B cell (primary cell): ENCODE data around the gene SLC25A13. TPM values are rescaled to one million over a fixed set of nuclear protein-coding genes. Genes with fewer than 3 reads are reported as not detected.

Experiments
- ATAC-seq: fragments of 200-7000 bp; cut with Tn5 transposase; one replicate; pipeline ENCODE4 v1.10.0; 2021; ENCODE audit warnings: low read depth, mild to moderate bottlenecking, moderate number of reproducible peaks, moderate library complexity
- CTCF ChIA-PET: fragments of 350-600 bp; sonication (Branson Sonifier 250); formaldehyde crosslinking; loops from one replicate; lab custom pipeline; 2021; ENCODE audit warnings: antibody characterized with exemption, inconsistent platforms; lab: Charles Lee
- POLR2A ChIA-PET: fragments of 350-600 bp; sonication (Branson Sonifier 250); formaldehyde crosslinking; loops from one replicate; lab custom pipeline; 2021; ENCODE audit warnings: antibody characterized with exemption; lab: Charles Lee
- DNase-seq: peaks from one replicate; pipeline ENCODE4 v3.0.0; 2013
- H2AFZ ChIP-seq: 2 replicates; pipeline ENCODE4 v1.6.1; 2012; ENCODE audit warnings: mild to moderate bottlenecking, low read depth, low read length; ENCODE audit not compliant: insufficient read depth, poor library complexity, severe bottlenecking
- H3K27ac ChIP-seq, 2 donors: 1 replicate in 1 of 2; 2 replicates in 1 of 2; pipeline ENCODE4 v1.5.1; 2012 to 2013; ENCODE audit warnings: low read length in 2 of 2, mild to moderate bottlenecking in 2 of 2, moderate library complexity in 1 of 2
- H3K27me3 ChIP-seq, 4 experiments: fragments of 200-600 bp in 1 of 4; sonication (generic) in 1 of 4; replicated peaks in 1 of 4; 1 replicate in 2 of 4; 2 replicates in 2 of 4; pipeline versions ENCODE4 v1.6.1 to v1.7.0; 2013 to 2016; ENCODE audit warnings: low read length in 3 of 4, mild to moderate bottlenecking in 2 of 4, mixed read lengths in 1 of 4, moderate library complexity in 1 of 4; ENCODE audit not compliant: insufficient read depth in 4 of 4, control insufficient read depth in 3 of 4; ENCODE audit errors: control extremely low read depth in 1 of 4
- H3K36me3 ChIP-seq, 2 experiments: replicated peaks in 1 of 2; 1 replicate in 1 of 2; 2 replicates in 1 of 2; pipeline versions ENCODE4 v1.6.1 to v1.7.1; 2013; ENCODE audit warnings: low read length in 1 of 2; ENCODE audit not compliant: insufficient read depth in 2 of 2, control insufficient read depth in 1 of 2; ENCODE audit errors: control extremely low read depth in 1 of 2, extremely low read depth in 1 of 2
- H3K4me1 ChIP-seq, 2 donors: fragments of 200-600 bp in 1 of 2; sonication (generic) in 1 of 2; 1 replicate in 1 of 2; 2 replicates in 1 of 2; pipeline versions ENCODE4 v1.5.1 to v1.6.1; 2013 to 2017; ENCODE audit warnings: low read length in 2 of 2; ENCODE audit not compliant: control insufficient read depth in 2 of 2, insufficient read depth in 2 of 2
- H3K4me2 ChIP-seq: replicated peaks from 2 replicates; pipeline ENCODE3; 2012; ENCODE audit warnings: mild to moderate bottlenecking, low read depth, low read length; ENCODE audit not compliant: poor library complexity, severe bottlenecking
- H3K4me3 ChIP-seq, 5 experiments: fragments of 200-600 bp in 1 of 5; sonication (generic) in 1 of 5; 1 replicate in 3 of 5; 2 replicates in 2 of 5; pipeline versions ENCODE4 v1.5.1 to v1.7.0; 2011 to 2016; ENCODE audit warnings: low read length in 4 of 5, mild to moderate bottlenecking in 4 of 5, low read depth in 2 of 5, control low read depth in 1 of 5, moderate library complexity in 1 of 5; ENCODE audit not compliant: insufficient read depth in 1 of 5; ENCODE audit errors: control extremely low read depth in 1 of 5, extremely low read depth in 1 of 5
- H3K79me2 ChIP-seq: fragments of 200-600 bp; sonication (generic); one replicate; pipeline ENCODE4 v1.6.0; 2016; ENCODE audit warnings: low read length; ENCODE audit not compliant: control insufficient read depth, insufficient read depth
- H3K9ac ChIP-seq: fragments of 200-600 bp; sonication (generic); 2 replicates; pipeline ENCODE4 v1.6.1; 2017; ENCODE audit warnings: mild to moderate bottlenecking, low read length, moderate library complexity
- H3K9me3 ChIP-seq, 3 donors: one replicate each; pipeline versions ENCODE4 v1.6.1 to v1.7.1; 2013; ENCODE audit warnings: low read length in 2 of 3; ENCODE audit not compliant: control insufficient read depth in 2 of 3, insufficient read depth in 1 of 3; ENCODE audit errors: control extremely low read depth in 1 of 3
- H4K20me1 ChIP-seq: 2 replicates; pipeline ENCODE4 v1.6.0; 2012; ENCODE audit warnings: mild to moderate bottlenecking, low read length; ENCODE audit not compliant: insufficient read depth, control insufficient read depth, poor library complexity, severe bottlenecking
- H3K27ac Mint-ChIP-seq: one replicate; pipeline ENCODE4 v1.8.0; 2021; ENCODE audit warnings: mixed read lengths
- H3K27me3 Mint-ChIP-seq: one replicate; pipeline ENCODE4 v1.8.0; 2021; ENCODE audit warnings: mixed read lengths
- H3K4me1 Mint-ChIP-seq: one replicate; pipeline ENCODE4 v1.8.0; 2021; ENCODE audit warnings: mixed read lengths
- H3K4me3 Mint-ChIP-seq: one replicate; pipeline ENCODE4 v1.8.0; 2021; ENCODE audit warnings: mixed read lengths
- H3K9me3 Mint-ChIP-seq: one replicate; pipeline ENCODE4 v1.8.0; 2022; ENCODE audit warnings: mixed read lengths; ENCODE audit not compliant: insufficient read depth
- EZH2 ChIP-seq: IDR thresholded peaks from 2 replicates; pipeline ENCODE4 v1.6.1; 2012; ENCODE audit warnings: borderline replicate concordance, low read depth, mild to moderate bottlenecking, moderate library complexity, low read length; ENCODE audit not compliant: insufficient read depth, poor library complexity, severe bottlenecking
- WGBS: methylation state at CpG from one replicate; pipeline ENCODE4 v1.1.5; 2013; ENCODE audit warnings: missing lambda C conversion rate; ENCODE audit not compliant: insufficient coverage; 5-methylcytosine and 5-hydroxymethylcytosine counted together
- intact Hi-C: fragments of 100-400 bp; cut with micrococcal nuclease; formaldehyde crosslinking; loops from one replicate; pipeline ENCODE4 v1.10.0; 2022
- polyA plus RNA-seq: library from polyadenylated mRNA; depleted of rRNA; stranded (reverse); fragments of >200 nt; gene quantifications from 2 replicates; pipeline ENCODE4 v1.2.3, GENCODE V29; 2012
- total RNA-seq, 2 donors: library from RNA; stranded (reverse); fragments of 120-200 nt in 1 of 2; gene quantifications; 1 replicate in 1 of 2; 2 replicates in 1 of 2; pipeline versions ENCODE4 v1.2.3 to v1.2.4, GENCODE V29; 2013 to 2022
- TF ChIP-seq, protein P1 (sequence below): fragments of 200-600 bp; IDR thresholded peaks from one replicate; pipeline ENCODE4 v1.8.0; 2022; ENCODE audit warnings: antibody characterized with exemption, mild to moderate bottlenecking

Gene SLC25A13
- total and polyA plus RNA-seq, 2 donors (not counting 1 experiment from before 2014, with no cell fraction given): 12.5 to 30.9 TPM

DNA sequence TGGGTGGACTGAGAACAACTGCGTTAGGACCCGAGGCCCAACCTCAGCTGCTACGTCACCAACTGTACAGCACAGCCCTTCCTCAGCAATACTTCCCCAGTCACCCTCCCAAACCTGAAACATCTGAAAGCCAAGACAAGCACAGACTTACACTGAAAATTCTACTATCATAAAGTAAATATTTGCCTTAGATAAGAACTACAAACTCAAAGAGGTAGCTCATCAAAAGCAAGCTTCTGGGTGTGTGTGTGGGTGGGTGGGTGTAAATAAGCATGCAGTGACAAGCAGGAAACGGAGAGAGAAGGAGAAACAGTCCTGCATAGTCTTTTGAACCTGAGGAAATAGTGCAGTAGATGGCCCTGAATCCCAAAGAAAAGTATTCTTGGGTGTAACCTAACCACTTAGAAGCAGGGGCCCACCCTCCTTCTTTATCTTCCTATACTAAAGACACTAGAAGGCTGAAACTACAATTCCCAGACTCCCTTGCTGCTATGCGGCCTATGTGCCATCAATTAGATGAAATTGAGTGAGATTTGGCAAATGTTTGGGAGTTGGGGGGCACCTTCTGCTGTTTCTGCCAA, 18.7 kb downstream of the SLC25A13 start:
- H3K79me2 ChIP-seq: peaks cover 75% of the 10 kb centered on the region
- POLR2A ChIA-PET: no interaction called here
- H3K4me1 Mint-ChIP-seq: peaks cover 52% of the 10 kb centered on the region

DNA sequence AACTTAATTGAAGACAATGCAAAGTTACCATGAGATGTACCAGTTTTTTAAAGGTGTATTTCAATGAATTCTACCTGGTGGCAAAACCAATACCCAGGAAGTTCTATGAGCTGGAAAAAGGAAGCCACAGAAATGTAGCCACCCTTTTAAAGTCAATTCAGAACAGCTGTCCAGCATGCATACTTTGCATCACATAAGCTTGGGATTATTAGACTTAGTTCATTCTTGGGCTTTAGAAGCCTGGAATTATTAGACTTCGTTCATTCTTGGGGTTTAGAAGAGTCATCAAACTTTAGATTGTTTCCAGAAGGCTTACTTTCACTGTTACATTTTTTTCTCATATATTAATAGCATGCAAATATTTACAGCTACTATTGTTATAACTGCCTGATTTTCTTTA, 20.9 kb downstream of the SLC25A13 start:
- POLR2A ChIA-PET: no interaction called here
- ATAC-seq: no peak
- peaks cover under 1 to 3% of the 10 kb centered on the region in 2 experiments for H3K36me3 ChIP-seq
- Mint-ChIP-seq H3K27ac (no peak overlapping the region), H3K4me3 (no peak overlapping the region), H3K9me3 (no peaks in the 10 kb centered on the region), H3K27me3 (no peaks in the 10 kb centered on the region), H3K4me1 (peaks cover 44% of the 10 kb centered on the region)
- no peak overlapping the region for H3K9ac ChIP-seq
- no peak for DNase-seq
- no peak overlapping the region for H3K4me3 ChIP-seq
- H4K20me1 ChIP-seq: peaks cover 29% of the 10 kb centered on the region
- peaks cover 58% of the 10 kb centered on the region for H3K79me2 ChIP-seq
- CTCF ChIA-PET: no interaction called here
- no peak overlapping the region for H2AFZ ChIP-seq
- no peaks in the 10 kb centered on the region for H3K27me3 ChIP-seq
- H3K27ac ChIP-seq: no peak overlapping the region
- peaks cover 6 to 11% of the 10 kb centered on the region in 2 donors for H3K4me1 ChIP-seq
- H3K9me3 ChIP-seq: peaks cover 0 to 4% (median 0%) of the 10 kb centered on the region in 3 donors
- intact Hi-C loops: no loop called here
- no peak for TF ChIP-seq EZH2
- TF ChIP-seq, protein P1, sequence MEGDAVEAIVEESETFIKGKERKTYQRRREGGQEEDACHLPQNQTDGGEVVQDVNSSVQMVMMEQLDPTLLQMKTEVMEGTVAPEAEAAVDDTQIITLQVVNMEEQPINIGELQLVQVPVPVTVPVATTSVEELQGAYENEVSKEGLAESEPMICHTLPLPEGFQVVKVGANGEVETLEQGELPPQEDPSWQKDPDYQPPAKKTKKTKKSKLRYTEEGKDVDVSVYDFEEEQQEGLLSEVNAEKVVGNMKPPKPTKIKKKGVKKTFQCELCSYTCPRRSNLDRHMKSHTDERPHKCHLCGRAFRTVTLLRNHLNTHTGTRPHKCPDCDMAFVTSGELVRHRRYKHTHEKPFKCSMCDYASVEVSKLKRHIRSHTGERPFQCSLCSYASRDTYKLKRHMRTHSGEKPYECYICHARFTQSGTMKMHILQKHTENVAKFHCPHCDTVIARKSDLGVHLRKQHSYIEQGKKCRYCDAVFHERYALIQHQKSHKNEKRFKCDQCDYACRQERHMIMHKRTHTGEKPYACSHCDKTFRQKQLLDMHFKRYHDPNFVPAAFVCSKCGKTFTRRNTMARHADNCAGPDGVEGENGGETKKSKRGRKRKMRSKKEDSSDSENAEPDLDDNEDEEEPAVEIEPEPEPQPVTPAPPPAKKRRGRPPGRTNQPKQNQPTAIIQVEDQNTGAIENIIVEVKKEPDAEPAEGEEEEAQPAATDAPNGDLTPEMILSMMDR: no peak
- WGBS: no CpG with 5 or more reads among the region's 1 CpG
- H3K4me2 ChIP-seq: no peak overlapping the region

More for the DNA sequence above, 18.7 kb downstream of the SLC25A13 start:
- Mint-ChIP-seq H3K9me3 (no peaks in the 10 kb centered on the region), H3K27ac (no peak overlapping the region), H3K4me3 (no peak overlapping the region), H3K27me3 (no peaks in the 10 kb centered on the region)
- Histone ChIP-seq H3K27me3 (no peaks in the 10 kb centered on the region), H2AFZ (no peak overlapping the region), H4K20me1 (peaks cover 39% of the 10 kb centered on the region), H3K4me1 (peaks cover 10 to 11% of the 10 kb centered on the region in 2 donors), H3K4me2 (no peak overlapping the region), H3K36me3 (peaks cover 0 to 2% of the 10 kb centered on the region in 2 experiments), H3K9me3 (peaks cover 0 to 4% (median 0%) of the 10 kb centered on the region in 3 donors), H3K9ac (no peak overlapping the region), H3K4me3 (no peak overlapping the region), H3K27ac (no peak overlapping the region)
- 69% methylated on average over 3 of the region's 5 CpGs for WGBS
- no peak for DNase-seq
- ATAC-seq: no peak
- CTCF ChIA-PET: no interaction called here
- TF ChIP-seq EZH2: no peak
- TF ChIP-seq, protein P1: no peak
- intact Hi-C loops: no loop called here
